ENCODE data around the gene DDX41.

DDX41 gene

GRCh38 chr5:177526791-177527190, 10.0 kb upstream of the DDX41 start:
- no peaks in the 10 kb centered on the region for H3F3A ChIP-seq (ENCODE audit: insufficient read depth, low read length)
- no peak overlapping the region for H3K4me2 ChIP-seq (ENCODE audit: low read depth, low read length)
- H3K9ac ChIP-seq (ENCODE audit: low read length) = no peak overlapping the region
- H3K36me3 ChIP-seq (replicated peaks; ENCODE audit: insufficient read depth, low read length) = no peaks in the 10 kb centered on the region
- no peak overlapping the region for H2AFZ ChIP-seq (ENCODE audit: low read length)
- no peak for DNase-seq
- no peaks in the 10 kb centered on the region for H4K20me1 ChIP-seq (ENCODE audit: insufficient read depth, low read length)
- no peak overlapping the region for H3K4me3 ChIP-seq (ENCODE audit: low read length)
- no peaks in the 10 kb centered on the region for H3K9me3 ChIP-seq (replicated peaks; ENCODE audit: insufficient read depth, low read length)
- 0 out of 2 replicates have a peak, but pooled peaks cover 5% of the 10 kb centered on the region for H3K79me2 ChIP-seq (ENCODE audit: low read length)
- no peaks in the 10 kb centered on the region for H3K9me2 ChIP-seq (replicated peaks; ENCODE audit: insufficient read depth, low read length)
- TF ChIP-seq EZH2phosphoT487 (IDR thresholded peaks at IDR 0.05; ENCODE audit: low read length) = no peak
- TF ChIP-seq EZH2 (optimal IDR thresholded peaks at IDR 0.05; ENCODE audit: low read depth, low read length) = no peak
- no peak for TF ChIP-seq CTCF (IDR thresholded peaks at IDR 0.05; ENCODE audit: low read length)
- no peaks in the 10 kb centered on the region for H3K4me1 ChIP-seq (ENCODE audit: low read length)
- H3K27ac ChIP-seq (ENCODE audit: low read length) = no peak overlapping the region
- no peaks in the 10 kb centered on the region for H3K27me3 ChIP-seq (replicated peaks; ENCODE audit: insufficient read depth, low read length)

- DNase-seq = no peak
- Histone ChIP-seq H3K9ac (ENCODE audit: low read length) (no peak overlapping the region), H3K4me1 (ENCODE audit: low read length) (no peaks in the 10 kb centered on the region), H3K9me2 (replicated peaks; ENCODE audit: insufficient read depth, low read length) (no peaks in the 10 kb centered on the region), H2AFZ (ENCODE audit: low read length) (no peak overlapping the region), H3K36me3 (replicated peaks; ENCODE audit: insufficient read depth, low read length) (no peaks in the 10 kb centered on the region), H3K9me3 (replicated peaks; ENCODE audit: insufficient read depth, low read length) (no peaks in the 10 kb centered on the region), H3K4me2 (ENCODE audit: low read depth, low read length) (no peak overlapping the region), H3K27me3 (replicated peaks; ENCODE audit: insufficient read depth, low read length) (no peaks in the 10 kb centered on the region), H3F3A (ENCODE audit: insufficient read depth, low read length) (no peaks in the 10 kb centered on the region), H4K20me1 (ENCODE audit: insufficient read depth, low read length) (no peaks in the 10 kb centered on the region), H3K79me2 (ENCODE audit: low read length) (0 out of 2 replicates have a peak, but pooled peaks cover 5% of the 10 kb centered on the region), H3K27ac (ENCODE audit: low read length) (no peak overlapping the region), H3K4me3 (ENCODE audit: low read length) (no peak overlapping the region)
- no peak for TF ChIP-seq EZH2phosphoT487 (IDR thresholded peaks at IDR 0.05; ENCODE audit: low read length)
- TF ChIP-seq EZH2 (optimal IDR thresholded peaks at IDR 0.05; ENCODE audit: low read depth, low read length) = no peak
- no peak for TF ChIP-seq CTCF (IDR thresholded peaks at IDR 0.05; ENCODE audit: low read length)
These were observed 9.4 kb upstream of the DDX41 start for GRCh38 chr5:177526191-177526590.

DNA sequence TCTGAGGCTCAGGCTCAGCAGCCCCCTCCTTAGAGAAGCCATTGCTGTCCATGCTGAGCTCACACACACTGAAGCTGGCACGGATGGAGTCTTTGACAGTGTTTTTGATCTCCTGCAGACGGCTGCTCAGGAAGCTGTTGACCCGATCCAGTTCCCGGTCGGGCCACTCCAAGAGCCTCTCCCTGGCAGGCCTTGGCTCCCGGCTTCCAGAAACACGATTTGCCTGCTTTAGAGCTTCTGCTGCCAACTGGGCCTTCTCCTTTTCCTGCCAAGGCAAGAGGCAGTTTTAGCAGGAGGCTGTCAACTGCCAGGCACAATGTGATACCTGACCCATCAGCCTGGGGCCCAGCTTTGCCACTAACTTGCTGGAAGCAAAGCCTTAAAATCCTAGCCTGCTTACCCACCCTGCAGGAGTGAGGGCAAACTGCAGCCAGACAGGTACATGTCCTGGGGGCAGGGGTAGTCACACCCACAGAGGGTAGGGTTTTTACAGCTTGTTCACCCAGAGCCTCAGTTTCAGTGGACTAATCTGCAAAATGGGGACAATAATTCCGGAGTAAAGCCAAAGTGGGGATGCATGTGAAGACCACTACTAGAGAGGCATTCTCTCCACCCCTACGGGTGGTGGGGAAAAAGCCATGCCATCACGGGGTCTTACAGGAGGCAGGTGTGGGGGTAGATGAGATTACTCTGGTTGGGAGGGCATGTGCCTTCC, 8.3 kb upstream of the DDX41 start:
- Histone ChIP-seq H3F3A (ENCODE audit: insufficient read depth, low read length) (no peaks in the 10 kb centered on the region), H3K27ac (ENCODE audit: low read length) (no peak overlapping the region), H4K20me1 (ENCODE audit: insufficient read depth, low read length) (no peaks in the 10 kb centered on the region), H3K36me3 (replicated peaks; ENCODE audit: insufficient read depth, low read length) (no peaks in the 10 kb centered on the region), H3K4me1 (ENCODE audit: low read length) (no peaks in the 10 kb centered on the region), H2AFZ (ENCODE audit: low read length) (no peak overlapping the region), H3K4me2 (ENCODE audit: low read depth, low read length) (no peak overlapping the region), H3K79me2 (ENCODE audit: low read length) (0 out of 2 replicates have a peak, but pooled peaks cover 5% of the 10 kb centered on the region), H3K27me3 (replicated peaks; ENCODE audit: insufficient read depth, low read length) (no peaks in the 10 kb centered on the region), H3K9me2 (replicated peaks; ENCODE audit: insufficient read depth, low read length) (no peaks in the 10 kb centered on the region), H3K9ac (ENCODE audit: low read length) (no peak overlapping the region), H3K4me3 (ENCODE audit: low read length) (no peak overlapping the region), H3K9me3 (replicated peaks; ENCODE audit: insufficient read depth, low read length) (no peaks in the 10 kb centered on the region)
- TF ChIP-seq EZH2phosphoT487 (IDR thresholded peaks at IDR 0.05; ENCODE audit: low read length) (no peak), CTCF (IDR thresholded peaks at IDR 0.05; ENCODE audit: low read length) (no peak), EZH2 (optimal IDR thresholded peaks at IDR 0.05; ENCODE audit: low read depth, low read length) (no peak)
- DNase-seq = no peak

Data from MM.1S (cell line).